Activated naive CD8-positive, alpha-beta T cell treated with anti-CD3 and anti-CD28 coated beads, Interleukin-2, amount 50 U/mL, for 16 hours (primary cell): ENCODE data around the gene SMYD3.

Experiments
- DNase-seq: peaks from one replicate; pipeline ENCODE4 v3.0.0-alpha.2; 2020; ENCODE audit warnings: low read depth, low spot score

The SMYD3 gene

DNA sequence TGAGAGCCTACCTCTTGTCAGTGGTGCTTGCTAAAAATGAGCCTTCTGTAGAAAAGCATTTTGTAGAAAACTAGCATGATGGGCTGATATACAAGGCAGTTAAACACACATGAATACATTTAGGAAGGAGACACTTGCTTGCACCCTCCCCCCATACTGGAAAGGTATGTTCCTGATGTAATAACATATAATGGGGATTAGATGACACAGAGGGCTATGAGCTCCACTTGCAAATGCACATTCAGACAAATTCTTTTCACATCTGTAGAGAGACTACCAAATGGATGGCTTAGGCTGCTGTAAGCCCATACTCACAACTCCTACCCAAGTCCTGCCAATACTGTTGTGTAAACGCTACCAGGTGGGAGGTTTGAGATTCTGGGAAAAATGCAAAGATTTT lies 634.0 kb downstream of the SMYD3 start:
- DNase-seq = no peak

DNA sequence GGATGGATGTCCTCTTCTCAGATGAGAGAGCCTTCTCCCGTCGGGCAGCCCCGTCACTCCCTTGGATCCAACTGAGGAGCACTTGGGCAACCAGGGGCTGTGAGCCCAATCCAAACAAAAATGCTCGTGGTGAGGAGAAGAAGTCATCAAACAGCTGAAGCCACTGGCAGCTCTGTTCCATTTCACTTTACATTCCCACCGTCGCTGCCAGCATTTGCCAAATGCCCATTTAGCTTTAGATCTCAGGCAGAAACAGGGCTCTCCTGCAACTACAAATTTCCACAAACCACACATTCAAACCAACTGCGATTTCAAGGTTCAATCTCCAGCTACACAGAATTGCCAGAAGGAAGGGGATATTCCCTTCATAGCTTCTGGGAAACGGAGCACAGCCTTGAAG lies 634.6 kb downstream of the SMYD3 start:
- no peak for DNase-seq

GRCh38 chr1:245871915-245872314 lies 635.2 kb downstream of the SMYD3 start:
- no peak for DNase-seq

DNA sequence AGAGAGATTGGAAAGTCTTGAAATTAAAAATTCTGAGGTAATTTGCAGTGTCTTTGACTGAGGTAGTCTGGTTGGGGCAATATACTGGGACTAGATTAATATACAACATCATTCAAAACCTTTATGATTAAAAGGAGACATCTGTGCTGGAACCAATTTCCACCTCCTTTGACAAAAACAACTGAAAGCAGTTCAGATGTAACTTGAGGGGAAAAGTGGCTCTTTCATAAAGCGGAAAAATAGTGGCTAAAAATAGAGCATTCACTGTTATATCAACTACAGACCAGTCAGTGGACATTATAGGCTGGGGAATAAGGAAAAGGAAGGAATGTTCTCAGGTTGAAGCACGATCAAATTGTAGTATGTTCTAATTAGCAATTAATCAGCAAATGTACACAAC lies 635.9 kb downstream of the SMYD3 start:
- no peak for DNase-seq

DNA sequence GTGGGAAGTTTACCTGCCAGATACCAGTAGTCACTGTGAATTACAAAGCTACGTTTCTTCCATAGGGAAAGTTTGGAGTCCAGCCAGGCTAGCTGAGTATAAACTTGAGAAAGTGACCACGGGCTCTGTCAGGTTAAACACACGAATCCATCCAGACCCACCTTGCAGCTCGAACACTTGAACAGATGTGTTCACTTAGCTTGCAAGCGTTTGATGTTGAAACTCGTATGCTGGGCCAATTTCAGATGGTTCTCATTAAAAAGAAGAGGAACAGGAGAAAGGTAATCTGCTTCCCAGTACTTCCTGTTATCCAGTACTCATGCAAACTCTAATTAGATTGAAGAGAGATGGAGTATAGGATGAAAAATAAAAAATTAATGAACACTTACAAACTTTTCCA lies 636.4 kb downstream of the SMYD3 start:
- no peak for DNase-seq

DNA sequence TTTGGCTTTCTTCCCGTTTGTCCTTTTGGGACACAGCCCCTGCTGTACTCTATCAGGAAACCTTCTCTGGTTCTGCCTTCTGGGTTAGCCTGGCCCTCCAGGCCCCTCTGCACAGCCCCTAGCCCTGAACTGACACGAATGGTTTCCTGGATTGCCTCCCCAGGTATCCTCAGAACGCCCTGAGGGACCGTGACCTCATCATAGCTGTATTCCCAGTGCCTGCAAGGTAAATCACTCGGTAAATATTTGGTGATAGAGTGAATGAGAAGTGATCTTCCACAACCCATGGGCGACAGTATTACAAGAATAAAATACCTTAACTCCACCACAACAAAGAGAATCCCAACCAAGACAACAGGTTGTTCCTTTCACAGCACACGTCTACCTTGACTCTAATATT lies 637.2 kb downstream of the SMYD3 start:
- DNase-seq = no peak

GRCh38 chr1:245867738-245868137 lies 639.3 kb downstream of the SMYD3 start:
- DNase-seq = no peak

GRCh38 chr1:245864872-245865271 lies 642.2 kb downstream of the SMYD3 start:
- no peak for DNase-seq

GRCh38 chr1:245863566-245864184 lies 643.4 kb downstream of the SMYD3 start:
- no peak for DNase-seq

- DNase-seq = no peak
Observed at GRCh38 chr1:245862812-245863540, 644.1 kb downstream of the SMYD3 start.

DNA sequence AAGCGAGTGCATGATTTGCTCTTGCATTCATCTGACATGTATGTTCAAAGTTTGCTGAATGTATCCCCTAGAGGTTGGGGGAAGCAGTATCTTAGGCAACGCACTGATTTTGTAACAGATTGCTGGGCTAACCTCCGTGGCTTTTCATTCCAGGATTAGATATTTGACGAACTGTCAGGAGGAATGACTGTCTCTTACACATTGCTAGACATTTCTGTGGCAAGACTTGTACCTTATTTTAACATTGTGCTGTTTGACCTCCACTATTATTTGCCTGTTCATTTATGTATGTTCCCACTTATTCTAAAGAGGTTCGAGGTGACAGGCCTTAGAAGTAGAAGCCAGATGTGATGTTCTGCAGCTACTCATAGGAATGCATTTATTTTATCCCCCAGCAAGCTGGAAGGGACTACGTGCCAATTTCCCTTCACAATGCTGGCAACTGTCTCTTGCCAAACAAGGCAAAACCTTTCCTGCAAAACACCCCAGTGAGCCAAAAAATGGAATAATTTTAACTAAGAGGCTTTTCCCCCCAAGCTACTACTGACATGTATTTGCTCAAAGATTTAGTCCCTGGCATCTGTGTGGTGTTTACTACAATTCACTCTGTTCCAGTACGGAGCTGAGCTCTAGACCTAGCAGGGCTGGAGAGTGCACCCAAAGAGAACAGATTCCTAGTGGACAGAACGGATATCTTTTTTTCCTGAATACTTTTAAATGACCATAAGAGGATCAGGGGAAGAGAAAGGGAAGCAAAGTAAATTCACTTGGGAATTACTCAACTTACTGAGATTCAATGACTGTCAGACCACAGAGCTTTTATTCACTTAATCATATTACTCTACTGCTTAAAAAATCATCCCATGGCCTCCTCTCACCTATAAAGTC lies 646.2 kb downstream of the SMYD3 start:
- DNase-seq = no peak

- no peak for DNase-seq
Observed at GRCh38 chr1:245859493-245860114, 647.5 kb downstream of the SMYD3 start.

DNA sequence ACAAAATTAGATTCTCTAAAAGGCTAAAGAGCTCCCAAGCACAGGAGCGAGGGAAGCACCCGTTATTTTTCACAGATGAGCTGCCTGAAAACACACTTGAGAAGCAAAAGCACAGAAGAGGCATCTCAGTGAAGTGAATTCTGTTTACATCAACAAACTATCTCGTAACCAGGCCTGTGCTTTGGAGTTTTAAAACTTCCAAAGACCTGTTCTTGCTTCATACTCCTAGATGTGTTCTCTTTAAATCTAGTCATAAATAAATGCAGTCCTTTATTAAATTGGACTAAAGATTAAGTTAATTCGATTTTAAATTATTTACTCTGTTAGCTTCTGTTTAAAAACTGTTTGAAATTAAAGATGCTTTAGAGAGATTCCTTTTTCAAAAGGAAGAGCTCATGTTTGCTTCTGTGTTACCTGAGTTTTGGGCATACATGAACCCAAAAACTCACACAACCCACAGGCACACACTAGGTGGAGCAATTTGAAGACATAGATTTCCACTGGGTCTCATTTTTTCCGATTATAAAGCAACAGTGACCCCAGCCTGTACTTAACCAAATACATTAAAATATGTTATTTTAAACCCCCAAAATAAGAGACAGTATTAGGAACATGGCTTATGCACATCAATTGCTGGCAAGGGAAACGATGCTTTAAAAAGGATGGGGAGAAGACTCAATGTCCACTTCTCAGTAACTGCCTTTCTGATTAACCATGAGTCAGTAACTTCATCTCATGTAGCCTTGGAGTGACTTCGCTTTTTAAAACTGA lies 648.2 kb downstream of the SMYD3 start:
- DNase-seq = no peak

DNA sequence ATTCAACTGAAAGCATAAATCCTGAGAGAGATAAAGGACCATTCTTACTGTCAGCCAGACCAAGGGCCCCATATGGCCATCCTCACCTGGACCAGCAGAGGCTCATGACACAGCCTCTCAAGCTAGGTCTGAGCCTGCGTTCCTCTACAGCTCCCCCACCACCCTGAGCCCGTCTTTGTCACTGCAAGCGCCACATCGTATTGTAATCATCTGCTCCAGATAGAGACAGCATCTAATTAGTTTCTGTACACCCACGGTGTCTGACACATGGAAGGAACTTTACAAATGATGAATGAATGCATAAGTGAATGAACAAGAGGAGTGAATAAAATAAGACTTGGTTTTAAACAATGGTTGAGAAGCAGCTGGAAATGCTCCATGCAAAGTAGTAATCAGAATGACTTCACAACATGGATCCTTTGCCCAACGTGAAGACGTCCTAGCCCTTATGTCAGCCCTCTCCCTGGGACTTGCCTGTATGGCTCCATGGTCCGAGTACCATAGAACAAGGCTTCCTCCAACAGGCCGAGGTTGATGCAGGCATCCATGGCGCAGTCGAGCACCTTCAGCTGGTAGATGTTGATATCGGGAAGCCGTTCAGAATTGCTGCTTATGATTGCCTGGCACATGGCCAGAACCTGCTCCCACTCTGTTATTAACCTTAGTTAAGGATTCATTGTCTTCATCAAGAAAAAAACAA lies 648.9 kb downstream of the SMYD3 start:
- DNase-seq = no peak

GRCh38 chr1:245856944-245857531 lies 650.0 kb downstream of the SMYD3 start:
- no peak for DNase-seq

DNA sequence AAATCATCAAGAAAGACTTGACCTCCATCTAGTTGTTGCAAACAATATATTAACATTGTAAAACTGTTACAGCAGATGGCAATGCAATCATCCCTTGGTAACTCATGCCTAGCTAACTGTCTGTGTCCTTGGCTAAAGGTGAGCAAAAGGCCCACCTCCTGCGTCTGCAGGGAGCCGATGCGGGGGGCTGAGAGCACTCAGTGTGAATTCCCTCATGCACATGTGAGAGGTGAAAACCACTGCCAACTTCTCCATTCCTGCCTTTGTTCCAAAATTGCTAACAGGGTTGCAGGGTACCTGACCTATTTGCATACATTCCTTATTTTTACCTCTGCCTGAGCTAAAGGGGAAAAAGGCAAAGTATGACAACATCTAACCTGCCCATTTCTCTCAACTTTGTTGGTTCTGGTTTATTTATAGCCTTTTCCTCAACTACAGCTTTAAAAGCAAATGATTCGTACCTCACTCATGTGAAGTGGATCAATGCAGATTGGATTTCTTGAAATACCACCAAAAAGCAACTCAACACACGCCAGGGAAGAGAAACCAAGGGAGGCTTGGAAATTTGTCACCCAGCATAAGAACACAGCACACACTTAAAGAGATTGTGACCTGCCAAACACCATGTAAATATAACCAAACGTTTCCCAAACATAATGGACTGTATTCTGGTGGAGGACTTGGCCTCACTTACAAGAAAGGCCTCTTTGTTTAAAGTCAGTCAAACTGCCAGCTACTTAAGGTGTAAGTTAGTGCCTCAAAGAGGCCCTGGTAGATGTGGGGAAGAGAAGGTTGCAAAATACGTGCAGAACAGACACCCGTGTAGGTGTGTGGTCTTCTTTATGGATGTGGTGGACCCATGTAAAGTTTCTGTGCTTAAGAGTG lies 651.0 kb downstream of the SMYD3 start:
- no peak for DNase-seq

DNA sequence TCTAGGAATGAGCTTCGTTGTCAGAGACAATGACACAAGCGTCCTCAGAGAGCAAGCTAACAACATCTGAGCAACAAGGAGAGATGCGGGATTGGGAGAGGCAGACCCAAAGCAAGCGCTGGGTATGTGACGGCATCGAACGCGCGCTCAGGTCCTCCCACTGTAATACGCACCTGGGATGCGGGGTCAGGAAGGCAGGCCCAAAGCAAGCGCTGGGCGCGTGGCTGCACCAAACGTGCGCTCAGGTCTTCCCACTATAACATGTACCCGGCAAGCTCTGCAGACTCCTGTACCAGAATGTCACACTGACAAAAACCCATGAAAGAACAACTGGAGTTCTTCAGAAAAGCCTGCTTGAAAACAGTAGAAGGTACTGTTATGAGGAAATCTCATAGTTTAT lies 653.8 kb downstream of the SMYD3 start:
- no peak for DNase-seq

DNA sequence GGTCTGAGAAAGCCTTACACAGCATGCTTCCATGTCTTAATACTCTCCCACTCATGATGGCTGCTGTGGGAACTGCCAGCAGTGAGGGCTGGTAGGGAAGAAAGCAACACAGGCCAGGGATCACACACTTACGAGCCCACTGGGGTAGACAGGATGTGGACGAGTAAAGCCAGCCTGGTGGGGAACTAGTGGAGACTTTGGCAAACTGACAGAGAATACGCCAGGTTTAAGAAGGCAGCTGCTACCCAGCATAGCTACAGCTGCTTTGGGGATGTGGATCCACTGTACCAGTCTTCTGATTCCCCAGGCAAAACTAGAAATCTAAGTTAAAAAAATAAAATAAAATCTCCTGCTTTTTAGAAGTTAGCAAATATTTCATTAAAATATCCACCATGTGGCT lies 664.0 kb downstream of the SMYD3 start:
- DNase-seq = no peak

DNA sequence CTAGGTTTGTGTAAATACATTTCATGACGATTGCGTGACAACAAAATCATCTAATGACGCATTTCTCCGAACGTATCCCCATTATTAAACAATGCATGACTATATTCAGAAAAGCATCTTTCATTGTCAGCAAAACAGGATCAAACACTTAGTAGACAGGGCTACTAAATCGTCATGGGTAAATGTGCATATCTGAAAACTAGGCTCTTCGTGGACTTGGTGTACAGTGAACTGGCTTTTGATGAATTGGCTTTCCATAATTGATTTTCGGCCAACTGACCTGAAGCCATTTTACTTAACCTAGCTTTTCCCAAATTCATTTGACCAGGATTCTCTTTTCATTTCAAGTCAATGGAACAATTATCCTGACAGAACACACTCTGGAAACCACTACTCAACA lies 665.0 kb downstream of the SMYD3 start:
- no peak for DNase-seq
